CD14-positive monocyte (primary cell): Measurements from ENCODE around the gene NEDD4L. TPM values are rescaled to one million over a fixed set of nuclear protein-coding genes. Genes with fewer than 3 reads are reported as not detected.

Experiments
- DNase-seq, 3 donors: peaks; one replicate each; pipeline ENCODE4 v3.0.0-alpha.2; 2011 to 2022
- H2AFZ ChIP-seq: 2 replicates; pipeline ENCODE4 v1.6.0; 2012; ENCODE audit warnings: mild to moderate bottlenecking, low read depth, low read length, inconsistent platforms; ENCODE audit not compliant: insufficient read depth, poor library complexity, severe bottlenecking
- H3K27ac ChIP-seq, 2 donors: 1 replicate in 1 of 2; 2 replicates in 1 of 2; pipeline ENCODE4 v1.5.1; 2012 to 2013; ENCODE audit warnings: low read length in 2 of 2, control low read depth in 1 of 2, inconsistent platforms in 1 of 2, low read depth in 1 of 2, mild to moderate bottlenecking in 1 of 2
- H3K27me3 ChIP-seq, 2 donors: one replicate each; pipeline versions ENCODE4 v1.6.0 to v1.6.1; 2011 to 2013; ENCODE audit warnings: low read length in 2 of 2; ENCODE audit not compliant: control insufficient read depth in 2 of 2, insufficient read depth in 2 of 2
- H3K36me3 ChIP-seq, 2 donors: replicated peaks in 1 of 2; 1 replicate in 1 of 2; 2 replicates in 1 of 2; pipeline versions ENCODE4 v1.5.1 to v1.6.1; 2012 to 2013; ENCODE audit warnings: low read length in 2 of 2, control low read depth in 1 of 2, inconsistent platforms in 1 of 2, mild to moderate bottlenecking in 1 of 2; ENCODE audit not compliant: insufficient read depth in 2 of 2, control insufficient read depth in 1 of 2
- H3K4me1 ChIP-seq, 2 donors: 1 replicate in 1 of 2; 2 replicates in 1 of 2; pipeline versions ENCODE4 v1.5.1 to v1.6.1; 2012 to 2013; ENCODE audit warnings: low read length in 2 of 2, control low read depth in 1 of 2, inconsistent platforms in 1 of 2, mild to moderate bottlenecking in 1 of 2, moderate library complexity in 1 of 2; ENCODE audit not compliant: insufficient read depth in 2 of 2, control insufficient read depth in 1 of 2
- H3K4me2 ChIP-seq: replicated peaks from 2 replicates; pipeline ENCODE3; 2012; ENCODE audit warnings: low read length, moderate library complexity, mild to moderate bottlenecking; ENCODE audit not compliant: poor library complexity, severe bottlenecking; ENCODE audit errors: extremely low read depth
- H3K4me3 ChIP-seq, 3 experiments: fragments of 200-600 bp in 1 of 3; sonication (generic) in 1 of 3; replicated peaks in 1 of 3; 1 replicate in 2 of 3; 2 replicates in 1 of 3; pipeline ENCODE4 v1.5.1; 2011 to 2013; ENCODE audit warnings: low read length in 3 of 3, mild to moderate bottlenecking in 3 of 3, control low read depth in 2 of 3, low read depth in 2 of 3, inconsistent platforms in 1 of 3, moderate library complexity in 1 of 3
- H3K79me2 ChIP-seq: 2 replicates; pipeline ENCODE4 v1.6.0; 2012; ENCODE audit warnings: mild to moderate bottlenecking, control low read depth, inconsistent platforms, low read length, moderate library complexity; ENCODE audit not compliant: insufficient read depth
- H3K9ac ChIP-seq: 2 replicates; pipeline ENCODE4 v1.6.0; 2017; ENCODE audit warnings: low read length, mild to moderate bottlenecking; ENCODE audit not compliant: insufficient read depth, poor library complexity, severe bottlenecking
- H3K9me3 ChIP-seq, 2 donors: replicated peaks in 1 of 2; 1 replicate in 1 of 2; 2 replicates in 1 of 2; pipeline versions ENCODE4 v1.5.1 to v1.6.1; 2012 to 2013; ENCODE audit warnings: low read length in 2 of 2, control low read depth in 1 of 2; ENCODE audit not compliant: control insufficient read depth in 1 of 2, insufficient read depth in 1 of 2
- H4K20me1 ChIP-seq: 2 replicates; pipeline ENCODE4 v1.6.0; 2012; ENCODE audit warnings: mild to moderate bottlenecking, low read length, control low read depth, moderate library complexity; ENCODE audit not compliant: insufficient read depth
- H3K27ac Mint-ChIP-seq, 7 donors: one replicate each; pipeline ENCODE4 v1.8.0; 2020; ENCODE audit warnings: mild to moderate bottlenecking in 7 of 7, mixed read lengths in 7 of 7, moderate library complexity in 6 of 7, inconsistent platforms in 2 of 7
- H3K27me3 Mint-ChIP-seq, 3 donors: one replicate each; pipeline ENCODE4 v1.8.0; 2021 to 2022; ENCODE audit warnings: low read depth in 3 of 3, mild to moderate bottlenecking in 3 of 3, mixed read lengths in 3 of 3, moderate library complexity in 3 of 3, inconsistent platforms in 1 of 3
- H3K36me3 Mint-ChIP-seq, 2 donors: one replicate each; pipeline ENCODE4 v1.8.0; 2020; ENCODE audit warnings: mixed read lengths in 2 of 2, inconsistent platforms in 1 of 2, mild to moderate bottlenecking in 1 of 2
- H3K4me1 Mint-ChIP-seq: one replicate; pipeline ENCODE4 v1.8.0; 2020; ENCODE audit warnings: mild to moderate bottlenecking, mixed read lengths
- H3K4me3 Mint-ChIP-seq, 2 donors: one replicate each; pipeline ENCODE4 v1.8.0; 2020; ENCODE audit warnings: mild to moderate bottlenecking in 2 of 2, mixed read lengths in 2 of 2, moderate library complexity in 1 of 2
- H3K9me3 Mint-ChIP-seq, 7 donors: one replicate each; pipeline ENCODE4 v1.8.0; 2020 to 2022; ENCODE audit warnings: mixed read lengths in 7 of 7, mild to moderate bottlenecking in 6 of 7, moderate library complexity in 6 of 7, inconsistent platforms in 2 of 7
- CTCF ChIP-seq: fragments of 200-600 bp; IDR thresholded peaks from one replicate; pipeline ENCODE4 v1.8.0; 2022; ENCODE audit warnings: antibody characterized with exemption, mild to moderate bottlenecking
- WGBS: methylation state at CpG from one replicate; pipeline ENCODE4 v1.1.5; 2013; ENCODE audit warnings: missing lambda C conversion rate; ENCODE audit not compliant: insufficient coverage; 5-methylcytosine and 5-hydroxymethylcytosine counted together
- intact Hi-C, 2 donors: fragments of 100-400 bp; cut with micrococcal nuclease; formaldehyde crosslinking; loops; one replicate each; pipeline versions ENCODE4 v1.15.0 to v1.15.1; 2023
- polyA plus RNA-seq, 3 donors: library from polyadenylated mRNA; depleted of rRNA in 1 of 3; unstranded in 2 of 3; stranded (reverse) in 1 of 3; fragments of 300-500 nt in 2 of 3; fragments of >200 nt in 1 of 3; fragmentation: Illumina TruSeq in 2 of 3; gene quantifications; 1 replicate in 2 of 3; 2 replicates in 1 of 3; pipeline ENCODE4 v1.2.3, GENCODE V29; 2012 to 2021

The NEDD4L gene
- polyA plus RNA-seq, 3 donors = 2.5 to 5.2 (median 4.5) TPM

- H3K4me1 Mint-ChIP-seq = peaks cover 16% of the 10 kb centered on the region
- H4K20me1 ChIP-seq = no peaks in the 10 kb centered on the region
- H3K27me3 ChIP-seq = no peaks in the 10 kb centered on the region
- H3K36me3 ChIP-seq = no peaks in the 10 kb centered on the region
- no peak overlapping the region for H3K27ac Mint-ChIP-seq
- H3K4me2 ChIP-seq = no peak overlapping the region
- TF ChIP-seq CTCF = no peak
- H3K9me3 ChIP-seq = no peaks in the 10 kb centered on the region
- H3K4me3 Mint-ChIP-seq = no peak overlapping the region
- DNase-seq = no peak
- no peak overlapping the region for H2AFZ ChIP-seq
- H3K9me3 Mint-ChIP-seq = peaks cover 0 to 2% (median 0%) of the 10 kb centered on the region in 7 donors
- H3K9ac ChIP-seq = no peak overlapping the region
- H3K4me1 ChIP-seq = peaks cover 9 to 10% of the 10 kb centered on the region in 2 donors
- H3K79me2 ChIP-seq = no peaks in the 10 kb centered on the region
- intact Hi-C loops = no loop called here
- 96% methylated on average over 4 of the region's 5 CpGs for WGBS
- no peak overlapping the region for H3K27ac ChIP-seq
- H3K36me3 Mint-ChIP-seq = no peaks in the 10 kb centered on the region
- H3K4me3 ChIP-seq = no peak overlapping the region
- H3K27me3 Mint-ChIP-seq = peaks cover 0 to 3% (median 1%) of the 10 kb centered on the region in 3 donors
Observed at GRCh38 chr18:58322464-58322863, 278.4 kb downstream of the NEDD4L start.

- Mint-ChIP-seq H3K27ac (no peak overlapping the region), H3K36me3 (no peaks in the 10 kb centered on the region), H3K4me3 (no peak overlapping the region), H3K9me3 (peaks cover 0 to 2% (median 0%) of the 10 kb centered on the region in 7 donors), H3K4me1 (peaks cover 11% of the 10 kb centered on the region), H3K27me3 (peaks cover 0 to 3% (median 1%) of the 10 kb centered on the region in 3 donors)
- Histone ChIP-seq H3K4me3 (no peak overlapping the region), H3K27ac (no peak overlapping the region), H3K9ac (no peak overlapping the region), H3K36me3 (no peaks in the 10 kb centered on the region), H3K4me2 (no peak overlapping the region), H3K4me1 (peaks cover 6% of the 10 kb centered on the region in 2 donors), H3K79me2 (no peaks in the 10 kb centered on the region), H4K20me1 (no peaks in the 10 kb centered on the region), H3K27me3 (no peaks in the 10 kb centered on the region), H3K9me3 (no peaks in the 10 kb centered on the region), H2AFZ (no peak overlapping the region)
- 100% methylated on average over 3 of the region's 15 CpGs for WGBS
- no peak for DNase-seq
- intact Hi-C loops = no loop called here
- no peak for TF ChIP-seq CTCF
Observed at GRCh38 chr18:58323866-58324762, 280.1 kb downstream of the NEDD4L start.
